ENCODE measurements around the gene ZMYM4.
"Not testable (repeated sequence)": the region's sequence is repeated elsewhere in the genome, so short reads cannot be mapped to it uniquely, and the experiment has no call there.

ZMYM4 gene

DNA sequence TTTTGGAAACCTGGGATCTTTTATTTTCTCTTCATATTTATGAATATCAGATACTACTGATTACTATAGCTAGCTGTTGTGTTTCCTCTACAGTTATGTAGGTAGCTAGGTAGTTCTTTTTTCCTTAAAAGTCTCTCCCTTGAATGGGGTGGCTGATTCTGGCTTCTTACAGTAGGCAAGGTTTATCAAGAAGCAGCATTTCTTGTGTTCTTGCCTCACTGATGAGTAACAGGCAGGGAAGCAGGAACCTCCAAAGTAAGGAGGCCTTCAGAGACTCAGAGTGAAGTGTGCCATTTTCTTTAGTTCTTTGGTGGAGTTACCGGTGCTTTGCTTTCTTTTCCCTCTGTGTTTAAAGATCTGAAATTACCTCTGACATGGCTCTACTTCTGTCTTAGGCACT, 56.0 kb downstream of the ZMYM4 start:
- H3K4me3 ChIP-seq (ENCODE audit: low read depth, low read length), result no peak overlapping the region

DNA sequence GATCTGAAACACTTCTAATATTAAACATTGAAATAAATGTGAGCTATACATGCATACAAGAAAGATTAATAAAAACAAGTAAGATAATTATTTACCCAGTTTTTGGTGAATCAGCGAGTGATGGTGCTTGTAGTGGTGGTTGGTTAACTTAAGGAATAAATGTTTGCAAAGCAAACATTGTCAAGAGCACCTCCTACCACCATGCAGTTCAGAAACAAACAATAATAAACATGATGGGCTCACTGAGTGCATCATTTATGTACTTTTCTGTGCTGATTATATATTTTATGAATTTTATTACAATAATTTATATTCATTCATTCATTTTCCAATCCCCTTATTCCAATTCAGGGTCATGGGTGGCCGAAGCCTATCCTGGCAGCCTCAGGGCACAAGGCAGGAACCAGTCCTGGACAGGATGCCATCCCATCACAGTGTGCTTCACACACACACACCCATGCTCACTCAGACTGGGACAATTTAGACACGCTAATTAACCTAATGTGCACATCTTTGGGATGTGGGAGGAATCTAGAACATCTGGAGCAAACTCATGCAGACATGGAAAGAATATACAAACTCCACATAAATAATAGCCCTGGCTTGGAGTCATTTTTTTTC, 57.8 kb downstream of the ZMYM4 start:
- H3K4me3 ChIP-seq (ENCODE audit: low read depth, low read length), result no peak overlapping the region

- H3K4me3 ChIP-seq (ENCODE audit: low read depth, low read length), result not testable (repeated sequence)
These were observed 63.1 kb downstream of the ZMYM4 start for GRCh38 chr1:35331618-35332017.

DNA sequence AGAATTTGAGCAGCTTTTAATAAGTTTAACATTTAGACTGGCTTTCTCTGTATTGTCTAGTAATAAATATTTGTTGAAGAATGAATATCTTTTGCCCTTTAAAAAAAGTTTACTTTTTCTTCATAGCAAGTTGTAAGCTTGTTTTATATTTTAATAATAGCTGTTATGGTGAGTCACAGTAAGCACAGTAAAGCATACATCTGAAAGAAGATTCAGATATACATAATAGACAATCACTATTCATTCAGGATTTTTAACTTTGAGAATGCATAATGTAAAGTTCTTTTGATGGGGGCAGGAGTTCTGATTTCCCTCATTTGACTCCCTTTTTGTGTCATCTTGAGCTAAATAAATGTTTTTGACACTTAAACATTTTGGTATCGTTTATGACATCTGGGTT, 66.0 kb downstream of the ZMYM4 start:
- no peak overlapping the region for H3K4me3 ChIP-seq (ENCODE audit: low read depth, low read length)

DNA sequence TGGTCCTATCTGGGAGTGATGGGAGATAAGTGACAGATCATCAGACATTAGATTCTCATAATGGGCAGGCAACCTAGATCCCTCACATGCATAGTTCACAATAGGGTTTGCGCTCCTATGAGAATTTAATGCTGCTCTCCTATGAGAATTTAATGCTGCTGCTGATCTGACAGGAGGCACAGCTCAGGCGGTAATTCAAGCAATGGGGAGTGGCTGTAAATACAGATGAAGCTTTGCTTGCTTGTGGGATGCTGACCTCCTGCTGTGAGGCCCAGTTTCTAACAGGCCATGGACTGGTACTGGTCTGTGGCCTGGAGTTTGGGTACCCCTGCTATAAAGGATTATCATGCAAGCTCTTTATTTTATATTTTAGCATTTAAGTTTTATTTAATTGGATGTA, 72.0 kb downstream of the ZMYM4 start:
- H3K4me3 ChIP-seq (ENCODE audit: low read depth, low read length), result no peak overlapping the region

- no peak overlapping the region for H3K4me3 ChIP-seq (ENCODE audit: low read depth, low read length)
These were observed 77.0 kb downstream of the ZMYM4 start for GRCh38 chr1:35345439-35345981.

GRCh38 chr1:35350872-35351271, 82.4 kb downstream of the ZMYM4 start:
- no peak overlapping the region for H3K4me3 ChIP-seq (ENCODE audit: low read depth, low read length)

DNA sequence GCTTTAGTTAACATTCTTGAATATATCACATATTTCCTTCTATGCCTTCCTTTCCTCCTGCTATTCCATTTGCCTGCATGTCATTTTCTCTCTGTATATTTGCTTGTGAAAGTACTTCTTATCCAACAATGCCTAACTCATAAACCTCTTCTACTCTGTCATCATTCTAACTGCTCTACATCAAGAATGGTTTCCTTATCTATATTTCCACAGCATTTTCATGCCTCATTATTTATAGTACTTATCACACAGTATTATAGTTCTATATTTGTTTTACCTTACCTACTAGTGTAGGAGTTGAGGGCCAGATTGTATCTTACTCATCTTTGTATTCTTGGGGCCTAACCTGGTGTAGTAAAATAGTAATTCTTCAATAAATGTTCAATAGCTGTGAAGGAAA, 91.5 kb downstream of the ZMYM4 start:
- H3K4me3 ChIP-seq (ENCODE audit: low read depth, low read length), result no peak overlapping the region

GRCh38 chr1:35361638-35362037, 93.1 kb downstream of the ZMYM4 start:
- no peak overlapping the region for H3K4me3 ChIP-seq (ENCODE audit: low read depth, low read length)

DNA sequence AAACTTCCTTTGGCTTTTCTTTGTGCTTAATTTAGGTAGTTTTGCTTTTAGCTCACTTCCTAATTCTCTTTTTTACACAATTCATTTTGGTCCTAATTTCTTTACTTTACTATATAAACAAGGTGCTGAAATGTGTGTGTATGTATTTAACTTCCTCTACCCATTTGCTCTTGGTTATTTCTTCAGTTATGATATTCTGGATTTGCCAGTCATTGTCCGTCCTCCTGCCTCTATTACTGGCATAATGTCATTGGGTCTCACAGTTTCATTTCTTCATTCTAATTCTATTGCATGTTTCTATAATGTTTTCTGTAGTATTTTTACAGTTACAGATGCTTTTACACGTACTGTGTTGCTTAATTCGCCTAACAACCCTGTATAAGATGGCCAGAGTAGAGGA, 96.2 kb downstream of the ZMYM4 start:
- H3K4me3 ChIP-seq (ENCODE audit: low read depth, low read length), result no peak overlapping the region

- no peak overlapping the region for H3K4me3 ChIP-seq (ENCODE audit: low read depth, low read length)
These were observed 99.4 kb downstream of the ZMYM4 start for GRCh38 chr1:35367914-35368313.

- H3K4me3 ChIP-seq (ENCODE audit: low read depth, low read length), result no peak overlapping the region
These were observed 101.6 kb downstream of the ZMYM4 start for GRCh38 chr1:35369922-35370671.

- H3K4me3 ChIP-seq (ENCODE audit: low read depth, low read length), result no peak overlapping the region
These were observed 103.0 kb downstream of the ZMYM4 start for GRCh38 chr1:35371506-35371905.

- no peak overlapping the region for H3K4me3 ChIP-seq (ENCODE audit: low read depth, low read length)
These were observed 109.0 kb downstream of the ZMYM4 start for GRCh38 chr1:35377555-35377954.

DNA sequence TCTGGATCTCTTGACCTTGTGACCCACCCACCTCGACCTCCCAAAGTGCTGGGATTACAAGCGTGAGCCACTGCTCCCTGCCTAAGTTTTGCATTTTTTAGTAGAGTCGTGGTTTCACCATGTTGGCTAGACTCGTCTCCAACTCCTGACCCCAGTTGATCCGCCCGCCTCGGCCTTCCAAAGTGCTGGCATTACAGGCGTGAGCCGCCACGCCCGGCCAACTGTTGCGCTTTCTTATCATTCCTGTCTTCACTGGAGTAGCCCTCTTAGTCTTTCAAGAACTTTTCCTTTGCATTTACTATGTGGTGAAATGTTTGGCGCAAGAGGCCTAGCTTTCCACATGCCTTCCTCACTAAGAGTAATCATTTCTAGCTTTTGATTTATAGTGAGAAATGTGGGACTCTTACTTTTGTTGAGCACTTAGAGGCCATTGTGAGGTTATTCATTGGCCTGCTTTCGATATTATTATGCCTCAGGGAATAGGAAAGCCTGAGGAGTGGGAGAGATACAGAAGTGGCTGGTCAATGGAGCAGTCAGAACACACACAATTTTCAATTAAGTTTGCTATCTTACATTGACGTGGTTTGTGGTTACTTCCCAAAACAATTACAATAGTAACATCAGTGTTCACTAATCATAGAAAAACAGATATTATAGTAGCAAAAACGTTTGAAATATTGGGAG, 111.0 kb downstream of the ZMYM4 start:
- H3K4me3 ChIP-seq (ENCODE audit: low read depth, low read length), result no peak overlapping the region

GRCh38 chr1:35380111-35380510, 111.6 kb downstream of the ZMYM4 start:
- H3K4me3 ChIP-seq (ENCODE audit: low read depth, low read length), result not testable (repeated sequence)

GRCh38 chr1:35382107-35382506, 113.6 kb downstream of the ZMYM4 start:
- H3K4me3 ChIP-seq (ENCODE audit: low read depth, low read length), result no peak overlapping the region

GRCh38 chr1:35386290-35386689, 117.8 kb downstream of the ZMYM4 start:
- H3K4me3 ChIP-seq (ENCODE audit: low read depth, low read length), result no peak overlapping the region

- H3K4me3 ChIP-seq (ENCODE audit: low read depth, low read length), result no peak overlapping the region
These were observed 118.5 kb downstream of the ZMYM4 start for GRCh38 chr1:35386959-35387358.

- H3K4me3 ChIP-seq (ENCODE audit: low read depth, low read length), result no peak overlapping the region
These were observed 122.3 kb downstream of the ZMYM4 start for GRCh38 chr1:35390600-35391494.

- no peak overlapping the region for H3K4me3 ChIP-seq (ENCODE audit: low read depth, low read length)
These were observed 125.9 kb downstream of the ZMYM4 start for GRCh38 chr1:35394386-35394785.

Measured in iPS-11a (cell line).